Measurements from ENCODE around the gene MNS1. TPM values are rescaled to one million over a fixed set of nuclear protein-coding genes. Genes with fewer than 3 reads are reported as not detected.
"Not testable (repeated sequence)": the region's sequence is repeated elsewhere in the genome, so short reads cannot be mapped to it uniquely, and the experiment has no call there.

MNS1 gene
- total RNA-seq, 1 donor from 2014 or later: 3.9 TPM

DNA sequence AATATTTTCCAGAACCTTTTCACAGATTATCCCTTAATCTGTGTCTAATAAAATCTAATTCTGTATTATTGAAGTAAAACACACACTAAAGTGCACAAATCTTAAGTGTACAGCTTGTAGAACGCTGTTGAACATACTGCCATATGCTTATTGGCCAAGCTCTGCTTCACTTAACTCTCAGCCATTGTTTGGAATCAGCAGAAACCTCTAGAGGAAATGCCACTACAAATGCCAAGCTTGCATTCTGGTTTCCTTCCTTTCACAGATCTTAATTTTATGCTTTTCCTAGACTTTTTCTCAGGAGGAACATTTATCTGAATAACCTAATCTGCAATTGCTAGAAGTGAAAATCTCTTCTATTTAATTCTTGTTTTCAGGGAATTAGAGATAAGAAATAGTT, 10.1 kb downstream of the MNS1 start:
- DNase-seq (ENCODE audit: low spot score): peak; percentile 19

GRCh38 chr15:56445746-56446145, 19.2 kb downstream of the MNS1 start:
- DNase-seq (ENCODE audit: low spot score): no peak

DNA sequence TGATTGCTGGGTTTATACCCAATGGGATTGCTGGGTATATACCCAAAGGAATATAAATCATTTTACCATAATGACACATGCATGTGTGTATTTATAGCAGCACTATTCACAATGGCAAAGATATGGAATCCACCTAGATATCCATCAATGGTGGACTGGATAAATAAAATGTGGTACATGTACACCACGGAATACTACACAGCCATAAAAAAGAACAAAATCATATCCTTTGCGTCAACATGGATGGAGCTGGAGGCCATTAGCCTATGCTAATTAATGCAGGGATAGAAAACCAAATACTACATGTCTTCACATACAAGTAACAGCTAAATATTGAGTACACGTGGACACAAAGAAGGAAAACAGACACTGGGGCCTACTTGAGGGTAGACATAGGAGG, 22.6 kb downstream of the MNS1 start:
- no peak for DNase-seq (ENCODE audit: low spot score)

DNA sequence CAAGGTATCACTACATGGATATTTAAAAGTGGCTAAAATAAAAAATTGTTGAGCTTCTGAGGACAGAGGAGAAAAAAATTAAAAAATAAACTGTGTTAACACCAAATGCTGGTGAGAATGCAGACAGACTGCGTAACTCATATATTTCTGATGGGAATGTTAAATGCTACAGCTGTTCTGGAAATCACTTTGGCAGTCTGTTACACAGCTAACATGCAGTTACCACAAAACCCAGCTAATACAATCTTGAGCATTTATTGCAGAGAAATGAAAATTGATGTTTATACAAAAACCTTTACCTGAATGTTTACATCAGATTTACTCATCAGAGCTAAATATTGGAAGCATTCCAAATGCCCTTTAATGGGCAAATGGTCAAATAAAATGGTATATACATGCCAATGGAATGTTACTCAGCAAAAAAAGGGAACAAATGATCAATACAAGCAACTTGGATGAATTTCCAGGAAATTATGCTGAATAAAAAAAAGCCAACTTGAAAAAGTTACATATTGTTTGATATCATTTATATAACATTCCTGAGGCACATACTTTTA, 24.6 kb downstream of the MNS1 start:
- no peak for DNase-seq (ENCODE audit: low spot score)

DNA sequence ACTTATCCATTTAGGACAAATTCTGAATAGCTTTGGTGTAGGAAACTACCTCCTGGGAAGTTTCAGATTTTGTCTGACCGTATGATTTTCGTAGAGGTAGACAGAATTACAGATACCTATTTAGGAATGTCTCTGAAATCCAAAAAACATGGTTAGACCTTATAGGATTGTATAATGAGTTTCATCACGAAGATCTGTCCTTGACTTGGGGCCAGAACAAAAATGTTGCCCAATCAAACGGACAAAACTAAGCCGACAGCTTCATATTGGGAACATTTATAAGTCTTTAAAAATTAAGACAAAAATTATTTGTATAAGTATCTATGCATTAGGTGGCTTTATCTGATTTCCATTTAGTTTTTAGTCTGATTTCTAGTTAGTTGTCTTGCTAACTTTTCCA, 32.6 kb downstream of the MNS1 start:
- DNase-seq (ENCODE audit: low spot score): no peak

DNA sequence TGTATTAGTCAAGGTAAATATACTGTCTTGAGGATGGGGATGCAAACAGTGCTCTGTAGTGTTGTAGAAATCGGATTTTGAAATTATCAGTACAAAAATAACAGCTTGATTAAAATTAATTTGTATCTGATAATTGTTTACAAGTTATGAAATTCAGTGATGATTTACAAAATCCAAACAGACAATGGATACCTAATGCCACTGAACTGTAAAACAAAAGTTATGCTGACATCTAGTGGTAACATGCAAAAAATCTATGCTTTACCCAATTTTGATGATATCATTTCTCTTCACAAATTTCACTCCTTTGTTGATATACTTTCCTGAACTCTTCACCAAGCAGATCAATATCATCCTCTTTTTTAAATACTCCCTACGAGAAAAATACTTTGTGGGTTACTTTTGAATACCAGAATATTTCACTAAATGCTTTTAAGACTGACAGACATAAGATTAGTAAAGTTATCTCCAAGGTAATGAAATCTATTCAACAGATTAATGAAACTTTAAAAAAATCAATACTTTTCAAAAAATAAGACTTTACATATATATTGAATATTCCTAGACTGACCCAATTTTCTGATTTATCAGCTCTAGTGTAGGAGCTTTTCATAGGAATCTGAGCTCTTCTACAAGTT, 36.0 kb downstream of the MNS1 start:
- peak; percentile 17 for DNase-seq (ENCODE audit: low spot score)

GRCh38 chr15:56425976-56426375, 39.0 kb downstream of the MNS1 start:
- no peak for DNase-seq (ENCODE audit: low spot score)

DNA sequence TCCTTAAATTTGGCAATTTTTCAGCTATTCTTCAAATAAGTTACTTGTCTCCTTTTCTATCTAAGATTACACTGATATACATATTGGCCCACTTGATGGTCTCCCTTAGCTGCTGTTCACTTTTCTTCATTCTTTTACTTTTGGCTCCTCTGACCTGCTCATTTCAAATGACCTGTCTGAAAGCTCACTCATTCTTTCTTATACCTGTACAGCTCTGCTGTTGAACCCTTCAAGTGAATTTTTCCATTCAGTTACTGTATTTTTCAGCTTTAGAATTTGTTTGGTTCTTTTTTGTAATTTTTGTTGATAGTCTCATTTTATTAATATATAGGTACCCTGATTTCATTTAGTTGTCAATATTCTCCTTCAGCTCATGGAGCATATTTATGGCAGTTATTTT, 39.7 kb downstream of the MNS1 start:
- DNase-seq (ENCODE audit: low spot score): no peak

GRCh38 chr15:56413114-56413733, 51.7 kb downstream of the MNS1 start:
- not testable (repeated sequence) for DNase-seq (ENCODE audit: low spot score)

DNA sequence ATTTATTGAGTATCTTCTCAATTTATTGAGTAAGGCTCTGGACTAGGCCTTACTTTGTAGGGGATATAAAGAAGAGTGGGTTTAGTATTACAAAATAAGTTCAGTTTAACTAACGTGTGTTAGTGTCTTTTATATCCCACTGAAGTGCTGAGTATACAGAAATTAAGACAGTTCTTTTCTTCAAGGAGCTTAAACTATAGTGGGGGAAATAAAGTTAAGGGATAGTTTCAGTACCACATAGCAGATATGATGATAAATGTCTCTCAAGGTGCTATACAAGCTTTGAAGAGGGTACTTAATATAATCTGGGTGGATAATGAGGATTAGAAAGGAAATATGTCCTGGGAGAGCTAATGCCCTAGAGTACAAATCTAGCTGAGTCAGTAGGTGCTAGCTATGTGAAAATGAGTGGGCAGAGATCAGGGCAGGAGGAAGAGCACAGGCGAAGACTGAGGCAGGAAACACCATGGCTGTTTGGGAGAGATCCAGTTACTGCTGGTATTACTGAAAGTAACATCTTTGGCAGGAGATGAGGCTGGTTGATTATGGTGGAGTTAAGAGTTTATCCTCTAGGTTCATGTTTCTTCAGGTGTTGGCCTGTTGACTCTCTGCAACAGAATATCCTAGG, 53.7 kb downstream of the MNS1 start:
- no peak for DNase-seq (ENCODE audit: low spot score)

DNA sequence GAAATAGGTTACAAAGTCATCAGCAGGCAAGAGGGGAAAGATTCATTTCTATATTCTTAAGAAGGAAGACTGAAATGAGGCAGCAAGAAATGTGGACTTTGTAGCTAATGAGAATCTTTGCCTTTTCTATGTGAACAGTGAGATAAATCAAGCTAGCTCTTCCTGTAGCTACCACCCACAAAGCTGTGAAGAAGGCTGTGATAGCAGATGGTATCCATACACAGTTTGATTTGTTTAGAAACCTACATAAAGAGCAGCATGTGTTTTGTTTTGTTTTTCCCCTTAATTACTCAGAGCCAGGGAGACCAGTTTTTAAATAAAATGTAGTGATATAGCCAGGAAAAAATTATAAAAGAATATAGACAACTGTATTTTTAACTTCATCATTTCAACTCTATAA, 54.2 kb downstream of the MNS1 start:
- DNase-seq (ENCODE audit: low spot score): no peak

DNA sequence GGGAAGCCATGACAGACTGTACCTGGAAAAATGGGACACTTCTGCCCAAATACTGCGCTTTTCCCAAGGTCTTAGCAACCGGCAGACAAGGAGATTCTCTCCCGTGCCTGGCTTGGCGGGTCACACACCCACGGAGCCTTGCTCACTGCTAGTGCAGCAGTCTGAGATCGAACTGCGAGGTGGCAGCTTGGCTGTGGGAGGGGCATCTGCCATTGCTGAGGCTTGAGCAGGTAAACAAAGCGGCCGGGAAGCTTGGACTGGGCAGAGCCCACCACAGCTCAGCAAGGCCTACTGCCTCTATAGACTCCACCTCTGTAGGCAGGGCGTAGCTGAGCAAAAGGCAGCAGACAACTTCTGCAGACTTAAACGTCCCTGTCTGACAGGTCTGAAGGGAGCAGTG, 65.7 kb downstream of the MNS1 start:
- not testable (repeated sequence) for DNase-seq (ENCODE audit: low spot score)

DNA sequence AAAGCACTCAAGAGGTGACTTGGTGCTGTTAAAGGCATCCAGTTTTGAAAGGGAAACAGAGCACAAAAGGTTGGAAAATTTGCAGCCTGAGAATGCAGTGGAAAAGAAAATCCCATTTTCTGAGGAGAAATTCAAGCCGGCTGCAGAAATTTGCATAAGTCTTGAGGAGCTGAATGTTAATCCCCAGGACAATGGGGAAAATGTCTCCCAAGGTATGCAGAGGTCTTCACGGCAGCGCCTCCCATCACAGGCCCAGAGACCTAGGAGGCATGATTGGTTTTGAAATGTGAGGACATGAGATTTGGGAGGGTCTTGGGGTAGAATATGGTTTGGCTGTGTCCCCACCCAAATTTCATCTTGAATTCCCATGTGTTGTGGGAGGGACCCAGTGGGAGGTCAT, 67.6 kb downstream of the MNS1 start:
- DNase-seq (ENCODE audit: low spot score): not testable (repeated sequence)

DNA sequence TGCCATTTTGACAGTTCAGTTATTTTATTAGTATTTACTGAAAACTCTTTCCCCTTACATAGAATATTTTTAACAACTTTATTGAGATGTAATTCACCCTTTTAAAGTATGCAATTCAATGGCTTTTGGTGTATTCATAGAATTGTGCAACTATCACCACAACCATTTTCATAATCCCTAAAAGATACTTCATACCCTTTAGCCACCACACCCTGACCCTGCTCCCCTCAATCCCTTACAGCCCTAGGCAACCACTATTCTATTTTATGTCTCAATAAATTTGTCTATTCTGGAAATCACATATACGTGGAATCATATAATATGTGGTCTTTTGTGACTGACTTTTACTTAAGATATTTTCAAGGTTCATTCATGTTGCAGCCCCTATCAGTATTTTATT, 70.0 kb downstream of the MNS1 start:
- no peak for DNase-seq (ENCODE audit: low spot score)

DNA sequence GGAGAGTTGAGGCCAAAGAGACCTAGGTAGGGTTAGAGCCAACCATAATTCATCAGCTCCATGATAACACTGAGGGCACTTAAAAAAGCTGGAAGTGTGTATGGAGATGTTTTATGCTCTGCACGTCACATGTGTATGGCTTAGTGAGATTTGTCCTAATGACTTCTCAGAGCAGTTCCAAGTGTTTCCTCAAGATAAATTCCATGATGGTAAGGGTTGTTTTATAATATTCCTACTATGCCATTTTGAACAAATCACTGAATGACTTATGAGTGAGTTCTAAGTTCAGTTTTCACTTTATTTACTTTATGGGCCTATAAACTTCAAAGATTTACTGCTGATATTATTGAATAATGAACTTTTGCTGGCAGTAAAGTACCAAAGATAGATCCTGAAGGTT, 71.7 kb downstream of the MNS1 start:
- DNase-seq (ENCODE audit: low spot score): no peak

GRCh38 chr15:56390739-56391267, 74.1 kb downstream of the MNS1 start:
- DNase-seq (ENCODE audit: low spot score): no peak

DNA sequence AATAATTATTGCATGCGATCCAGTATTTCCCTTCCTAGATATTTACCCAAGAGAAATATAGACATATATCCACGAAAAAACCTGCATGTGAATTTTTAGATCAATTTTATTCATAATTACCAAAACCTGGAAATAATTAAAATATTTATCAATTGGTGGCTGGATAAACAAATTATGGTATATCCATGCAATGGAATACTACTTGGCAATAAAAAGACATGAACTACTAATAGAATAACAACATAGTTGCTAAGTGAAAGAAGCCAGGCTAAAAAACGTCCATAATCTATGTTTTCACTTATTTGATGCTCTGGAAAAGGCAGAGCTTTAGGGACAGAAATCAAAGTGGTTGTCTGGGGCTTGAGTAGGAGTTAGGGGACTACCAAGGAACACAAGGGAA, 79.0 kb downstream of the MNS1 start:
- DNase-seq (ENCODE audit: low spot score): no peak

- DNase-seq (ENCODE audit: low spot score): no peak
Measured at GRCh38 chr15:56383010-56383409, 81.9 kb downstream of the MNS1 start.

Measured in umbilical cord (tissue), 2 donors.